H1 (cell line): Measurements from ENCODE around the gene GALNT2. TPM values are rescaled to one million over a fixed set of nuclear protein-coding genes. Genes with fewer than 3 reads are reported as not detected.

Source experiments
- BACH1 ChIP-seq: IDR thresholded peaks from 2 replicates; pipeline ENCODE4 v1.6.1; 2012; ENCODE audit warnings: low read length, improper control_type of control experiment
- BCL11A ChIP-seq, 2 experiments: IDR thresholded peaks; one replicate each; pipeline ENCODE4 v1.6.1; 2011; ENCODE audit warnings: low read depth in 2 of 2, low read length in 2 of 2, mild to moderate bottlenecking in 2 of 2
- EGR1 ChIP-seq: IDR thresholded peaks from 2 replicates; pipeline ENCODE4 v1.6.1; 2011; ENCODE audit warnings: low read depth, low read length, borderline replicate concordance
- FOSL1 ChIP-seq: IDR thresholded peaks from 2 replicates; pipeline ENCODE4 v1.6.1; 2011; ENCODE audit warnings: mild to moderate bottlenecking, low read depth, low read length, moderate library complexity; ENCODE audit not compliant: insufficient read depth
- HDAC6 ChIP-seq: IDR thresholded peaks from one replicate; pipeline ENCODE4 v1.7.1; 2012; ENCODE audit warnings: low read depth, mild to moderate bottlenecking, inconsistent platforms, low read length, moderate library complexity
- NANOG ChIP-seq: IDR thresholded peaks from 2 replicates; pipeline ENCODE4 v1.6.1; 2011; ENCODE audit warnings: low read length, low read depth, mild to moderate bottlenecking, inconsistent platforms; ENCODE audit not compliant: insufficient read depth, poor library complexity, severe bottlenecking
- NRF1 ChIP-seq: IDR thresholded peaks from 2 replicates; pipeline ENCODE4 v1.6.1; 2011; ENCODE audit warnings: mild to moderate bottlenecking, low read depth, low read length, improper control_type of control experiment
- RXRA ChIP-seq: IDR thresholded peaks from 2 replicates; pipeline ENCODE4 v1.6.1; 2011; ENCODE audit warnings: low read depth, mild to moderate bottlenecking, low read length, moderate library complexity; ENCODE audit not compliant: insufficient read depth
- SIRT6 ChIP-seq: IDR thresholded peaks from one replicate; pipeline ENCODE4 v1.7.1; 2012; ENCODE audit warnings: low read length, inconsistent platforms
- TBP ChIP-seq: IDR thresholded peaks from 2 replicates; pipeline ENCODE4 v1.6.1; 2011; ENCODE audit warnings: low read depth, low read length, improper control_type of control experiment
- YY1 ChIP-seq: IDR thresholded peaks from 2 replicates; pipeline ENCODE4 v1.6.1; 2011; ENCODE audit warnings: low read depth, mild to moderate bottlenecking, low read length
- ZNF274 ChIP-seq: IDR thresholded peaks from 2 replicates; pipeline ENCODE4 v1.7.0; 2012; ENCODE audit warnings: low read length, borderline replicate concordance; ENCODE audit errors: extremely low read depth
- polyA plus RNA-seq, 7 experiments: library from polyadenylated mRNA; depleted of rRNA in 3 of 7; stranded (reverse) in 5 of 7; unstranded in 2 of 7; fragments of >200 nt in 5 of 7; fragments of 200-250 nt in 2 of 7; gene quantifications; 1 replicate in 5 of 7; 2 replicates in 1 of 7; 4 replicates in 1 of 7; pipeline versions ENCODE4 v1.2.1 to v1.2.3, GENCODE V29; 2011 to 2013; ENCODE audit warnings: missing spikeins in 2 of 7, mixed read lengths in 2 of 7
- total RNA-seq: library from RNA; stranded (reverse); fragmentation: NEBNext Ultra II Directional; extraction: Animal tissue kit (Norgen Biotek cat#: 25700); gene quantifications from 2 replicates; pipeline ENCODE4 v1.2.1, GENCODE V29; 2021
- TF ChIP-seq, protein P1 (sequence below): IDR thresholded peaks from 2 replicates; pipeline ENCODE4 v1.6.1; 2012; ENCODE audit warnings: inconsistent platforms
- TF ChIP-seq, protein P2 (sequence below): IDR thresholded peaks from 2 replicates; pipeline ENCODE4 v1.6.1; 2011; ENCODE audit warnings: low read depth, mild to moderate bottlenecking, low read length; ENCODE audit not compliant: insufficient read depth

The GALNT2 gene
- total and polyA plus RNA-seq, 2 of the 8 experiments (the other 6 are each of a cell fraction or from before 2014, with no cell fraction given): 34.5 to 75.3 TPM

DNA sequence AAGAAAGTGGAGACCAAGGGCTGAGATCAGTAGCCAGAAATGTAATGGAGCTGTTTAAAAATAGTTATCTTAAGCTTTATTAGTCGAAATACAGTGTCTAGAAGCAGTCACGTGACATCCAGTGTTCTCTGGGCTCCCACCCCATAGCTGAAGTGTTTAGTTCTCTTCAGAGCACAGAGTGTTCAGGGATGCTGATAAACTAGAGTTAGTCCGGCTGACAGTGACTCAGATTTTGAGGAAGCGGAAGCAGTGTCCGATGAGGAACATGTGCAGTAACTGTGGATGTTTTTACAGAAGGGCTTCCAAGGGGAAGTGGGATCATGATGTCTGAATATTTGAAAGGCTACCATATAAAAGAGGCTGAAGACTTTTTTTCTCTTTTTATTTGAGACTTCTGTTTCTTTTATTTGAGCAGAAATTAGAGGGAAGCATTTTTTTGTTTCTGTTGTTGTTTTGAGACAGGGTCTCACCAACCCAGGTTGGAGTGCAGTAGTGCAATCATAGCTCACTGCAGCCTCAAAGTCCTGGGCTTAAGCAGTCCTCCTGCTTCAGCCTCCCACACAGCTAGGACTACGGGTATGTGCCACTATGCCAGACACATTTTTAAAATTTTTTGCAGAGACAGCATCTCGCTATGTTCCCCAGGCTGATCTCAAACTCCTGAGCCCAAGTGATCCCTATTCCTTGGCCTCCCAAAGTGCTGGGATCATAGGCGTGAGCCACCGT lies 124.2 kb downstream of the GALNT2 start (continued):
- no peak for TF ChIP-seq YY1
- no peak for TF ChIP-seq NANOG
- no peak for TF ChIP-seq ZNF274
- no peak for TF ChIP-seq BCL11A (IDR thresholded peaks at IDR 0.05; ENCODE audit: low read depth in 2 of 2, low read length in 2 of 2)
- no peak for TF ChIP-seq FOSL1
- TF ChIP-seq RXRA: no peak
- TF ChIP-seq, protein P1, sequence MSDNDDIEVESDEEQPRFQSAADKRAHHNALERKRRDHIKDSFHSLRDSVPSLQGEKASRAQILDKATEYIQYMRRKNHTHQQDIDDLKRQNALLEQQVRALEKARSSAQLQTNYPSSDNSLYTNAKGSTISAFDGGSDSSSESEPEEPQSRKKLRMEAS: no peak
- no peak for TF ChIP-seq TBP
- TF ChIP-seq SIRT6: no peak
- TF ChIP-seq, protein P2, sequence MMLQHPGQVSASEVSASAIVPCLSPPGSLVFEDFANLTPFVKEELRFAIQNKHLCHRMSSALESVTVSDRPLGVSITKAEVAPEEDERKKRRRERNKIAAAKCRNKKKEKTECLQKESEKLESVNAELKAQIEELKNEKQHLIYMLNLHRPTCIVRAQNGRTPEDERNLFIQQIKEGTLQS: no peak
- no peak for TF ChIP-seq EGR1
- no peak for TF ChIP-seq NRF1
- no peak for TF ChIP-seq BACH1
- no peak for TF ChIP-seq HDAC6
